Measurements from ENCODE around the gene ALDH8A1.

DNA sequence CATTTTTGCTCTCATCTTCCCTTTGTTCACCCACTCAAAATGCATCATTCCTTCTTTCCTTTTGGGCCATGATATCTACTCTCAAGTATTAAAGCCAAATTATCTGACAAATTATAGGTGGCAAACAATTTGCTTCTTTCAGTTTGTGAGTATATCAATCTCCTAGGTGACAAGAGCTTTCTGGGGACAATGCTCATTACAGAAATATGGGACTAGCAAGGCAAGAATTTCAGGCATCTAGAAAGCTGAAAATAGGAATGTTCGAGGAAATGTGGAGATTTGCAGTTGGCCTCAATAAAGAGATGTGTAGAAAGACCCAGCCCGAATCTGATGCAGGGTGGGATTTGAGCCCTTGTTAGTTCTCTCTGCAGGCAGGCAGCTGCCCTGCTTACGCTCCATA, 71.8 kb downstream of the ALDH8A1 start:
- TF ChIP-seq CTCF (IDR thresholded peaks at IDR 0.05; ENCODE audit: insufficient read depth, low read length, poor library complexity, severe bottlenecking) (no peak), EZH2phosphoT487 (conservative IDR thresholded peaks at IDR 0.05; ENCODE audit: low read length) (no peak)

All from SU-DHL-6 (cell line).